Lower leg skin (tissue), 4 donors: ENCODE results near the gene GPR78. TPM values are rescaled to one million over a fixed set of nuclear protein-coding genes. Genes with fewer than 3 reads are reported as not detected.
"Not testable (repeated sequence)": the region's sequence is repeated elsewhere in the genome, so short reads cannot be mapped to it uniquely, and the experiment has no call there.

Source experiments
- DNase-seq, 2 donors: peaks; one replicate each; pipeline ENCODE4 v3.0.0-alpha.2; 2019; ENCODE audit warnings: low spot score in 2 of 2
- H3K4me3 ChIP-seq: fragments of 200-600 bp; sonication (generic); 2 replicates; pipeline ENCODE4 v1.5.1; 2017; ENCODE audit warnings: mild to moderate bottlenecking, low read depth; ENCODE audit not compliant: poor library complexity, severe bottlenecking
- WGBS, 2 donors: methylation state at CpG; one replicate each; pipeline ENCODE4 v1.1.5; 2018; 5-methylcytosine and 5-hydroxymethylcytosine counted together
- intact Hi-C: fragments of 100-400 bp; cut with DNase I; formaldehyde crosslinking; loops from one replicate; pipeline ENCODE4 v1.15.0; 2023; ENCODE audit warnings: low total_unique reads
- total RNA-seq, 4 donors: library from RNA; depleted of rRNA; stranded (reverse); fragments of >200 nt; gene quantifications; one replicate each; pipeline ENCODE4 v1.1.0, GENCODE V29; 2016

The GPR78 gene
- total RNA-seq, 4 donors from 2014 or later, result not detected

DNA sequence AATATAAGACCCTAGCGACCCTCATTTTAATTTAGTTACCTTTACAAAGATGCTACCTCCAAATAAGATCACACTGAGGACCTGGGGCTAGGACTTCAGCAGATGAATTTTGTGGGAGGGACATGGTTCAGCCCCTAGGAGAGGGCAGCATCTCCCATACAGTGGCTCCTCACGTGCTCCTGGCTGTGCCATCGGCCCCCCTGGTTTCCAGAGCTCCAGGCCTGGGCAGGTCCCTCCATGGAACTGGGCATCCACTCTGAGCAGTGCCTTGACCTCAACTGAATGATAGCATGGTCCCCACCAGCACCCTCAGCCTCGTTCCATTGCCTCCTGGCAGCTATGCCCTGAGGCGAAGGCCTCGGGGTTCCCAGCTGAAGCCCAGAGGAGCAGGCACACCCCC lies 51.7 kb downstream of the GPR78 start:
- DNase-seq, H3K4me3 ChIP-seq, intact Hi-C loops: not testable (repeated sequence)
- WGBS, 2 donors, result no CpG with 5 or more reads among the region's 6 CpGs

DNA sequence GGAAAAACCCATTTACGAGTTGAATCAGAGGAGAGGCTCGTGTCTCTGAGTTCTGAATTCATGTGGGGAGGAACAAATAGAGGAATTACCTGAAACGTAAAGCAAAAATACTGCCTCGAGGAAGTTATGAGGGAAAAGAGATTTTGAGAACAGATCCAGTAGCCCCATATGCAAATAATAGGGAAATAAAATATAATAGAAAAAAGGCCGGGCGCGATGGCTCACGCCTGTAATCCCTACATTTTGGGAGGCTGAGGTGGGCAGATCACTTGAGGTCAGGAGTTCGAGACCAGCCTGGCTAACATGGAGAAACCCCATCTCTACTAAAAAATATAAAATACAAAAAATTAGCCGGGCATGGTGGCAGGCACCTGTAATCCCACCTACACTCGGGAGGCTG lies 54.6 kb downstream of the GPR78 start:
- intact Hi-C loops, H3K4me3 ChIP-seq, DNase-seq: not testable (repeated sequence)
- 62 to 71% methylated on average over 7 of the region's 11 CpGs for WGBS, 2 donors

DNA sequence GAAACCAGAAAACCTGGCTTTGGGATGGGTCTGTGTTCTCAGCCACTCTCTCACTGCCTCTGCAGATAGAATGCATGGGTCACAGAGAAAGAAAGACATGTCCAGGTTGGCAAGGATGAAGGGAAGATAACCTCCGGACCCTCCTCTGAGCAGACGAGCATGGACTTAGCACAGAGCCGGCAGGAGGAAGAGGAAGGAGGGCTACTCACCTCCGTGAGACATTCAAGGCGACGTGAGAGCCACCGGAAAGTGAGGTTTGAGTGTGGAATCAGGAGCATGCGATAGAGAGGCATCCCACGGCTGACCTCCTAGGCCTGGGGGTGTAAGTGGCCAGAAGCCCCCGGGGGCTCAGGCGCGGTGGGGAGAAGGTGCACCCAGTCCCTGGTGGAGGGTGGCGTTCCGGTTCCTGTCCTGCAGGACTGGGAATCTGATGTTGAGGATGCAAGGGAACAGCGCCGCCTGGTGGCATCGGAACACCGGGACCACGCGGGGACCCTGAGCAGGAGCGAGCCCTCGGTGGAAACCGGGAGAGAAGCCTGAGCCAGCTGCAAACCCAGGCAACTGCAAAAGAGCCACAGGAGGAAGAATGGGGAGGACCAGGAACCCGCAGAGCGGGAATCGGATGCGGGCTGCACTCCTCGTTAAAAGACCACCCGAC lies 55.8 kb downstream of the GPR78 start:
- H3K4me3 ChIP-seq, intact Hi-C loops, DNase-seq: not testable (repeated sequence)
- WGBS, 2 donors, result no CpG with 5 or more reads among the region's 29 CpGs

Other genes with a start within 250 kb of the GPR78 start
- gene ACOX3, start 139.7 kb upstream of the GPR78 start, total RNA-seq, result 10 to 100 TPM; 37.5 to 55.9 (median 41.2) TPM
- 10 to 100 TPM; 39.0 to 61.0 (median 49.2) TPM for gene TRMT44, start 139.6 kb upstream of the GPR78 start, total RNA-seq
- 10 to 100 TPM in 1 of 4 donors, under 1 TPM in 1, not detected in 2; 0.91 to 10.2 TPM for gene CPZ, start 12.4 kb downstream of the GPR78 start, total RNA-seq